Natural killer cell treated with Interleukin-12 subunit alpha and Interleukin-12 subunit beta and Interleukin-15 and Interleukin-18, amount 100 ng/mL, for 72 hours (primary cell): ENCODE results near the gene ATP2B2. TPM values are rescaled to one million over a fixed set of nuclear protein-coding genes. Genes with fewer than 3 reads are reported as not detected.

Source experiments
- ATAC-seq, 2 donors: fragments of 150-1000 bp; cut with Tn5 transposase in 1 of 2; sonication (Bioruptor Pico), chemical (Tn5 transposase) in 1 of 2; 2 replicates each; pipeline ENCODE4 v1.10.0; 2021
- DNase-seq: peaks from one replicate; pipeline ENCODE4 v3.0.0; 2022; ENCODE audit warnings: low spot score
- H3K27ac Mint-ChIP-seq, 2 donors: 1 replicate in 1 of 2; 2 replicates in 1 of 2; pipeline ENCODE4 v1.8.0; 2022; ENCODE audit warnings: mixed read lengths in 2 of 2, mild to moderate bottlenecking in 1 of 2, moderate library complexity in 1 of 2
- H3K27me3 Mint-ChIP-seq, 2 donors: 1 replicate in 1 of 2; 2 replicates in 1 of 2; pipeline ENCODE4 v1.8.0; 2022; ENCODE audit warnings: mixed read lengths in 2 of 2
- H3K36me3 Mint-ChIP-seq: one replicate; pipeline ENCODE4 v1.8.0; 2022; ENCODE audit warnings: mixed read lengths
- H3K4me1 Mint-ChIP-seq, 2 donors: 1 replicate in 1 of 2; 2 replicates in 1 of 2; pipeline ENCODE4 v1.8.0; 2022; ENCODE audit warnings: low read depth in 2 of 2, mixed read lengths in 2 of 2, mild to moderate bottlenecking in 1 of 2
- H3K4me3 Mint-ChIP-seq: one replicate; pipeline ENCODE4 v1.8.0; 2022; ENCODE audit warnings: mixed read lengths
- H3K9me3 Mint-ChIP-seq: 2 replicates; pipeline ENCODE4 v1.8.0; 2022; ENCODE audit warnings: mixed read lengths
- total RNA-seq, 2 donors: library from RNA; stranded (reverse); gene quantifications; one replicate each; pipeline ENCODE4 v1.2.3, GENCODE V29; 2022

Gene ATP2B2
- total RNA-seq, 2 donors from 2014 or later: not detected

DNA sequence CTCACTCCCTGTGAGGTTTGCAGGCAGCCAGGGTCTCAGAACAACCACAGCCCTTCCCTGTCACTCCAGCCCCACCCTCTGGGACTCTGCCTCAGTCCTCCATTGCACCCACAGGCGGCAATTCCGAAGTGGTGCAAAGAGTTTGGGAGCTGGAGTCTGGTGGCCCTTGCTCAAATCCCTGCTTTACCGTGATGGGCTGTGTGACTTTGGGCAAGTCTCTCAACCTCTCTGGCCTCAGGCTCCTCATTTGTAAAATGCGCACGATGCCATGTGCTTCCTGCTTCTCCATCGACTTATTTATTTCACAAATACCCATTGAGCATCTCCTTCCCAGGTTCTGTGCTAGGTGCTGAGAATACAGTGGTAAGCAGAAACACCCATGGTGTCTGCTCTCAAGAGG is 7.3 kb upstream of the ATP2B2 start:
- H3K36me3 Mint-ChIP-seq: no peaks in the 10 kb centered on the region
- H3K27ac Mint-ChIP-seq: no peak overlapping the region
- no peak for DNase-seq
- ATAC-seq: no peak
- H3K9me3 Mint-ChIP-seq: no peaks in the 10 kb centered on the region
- no peak overlapping the region for H3K4me3 Mint-ChIP-seq
- no peaks in the 10 kb centered on the region for H3K4me1 Mint-ChIP-seq
- peaks cover 6 to 12% of the 10 kb centered on the region in 2 donors for H3K27me3 Mint-ChIP-seq

DNA sequence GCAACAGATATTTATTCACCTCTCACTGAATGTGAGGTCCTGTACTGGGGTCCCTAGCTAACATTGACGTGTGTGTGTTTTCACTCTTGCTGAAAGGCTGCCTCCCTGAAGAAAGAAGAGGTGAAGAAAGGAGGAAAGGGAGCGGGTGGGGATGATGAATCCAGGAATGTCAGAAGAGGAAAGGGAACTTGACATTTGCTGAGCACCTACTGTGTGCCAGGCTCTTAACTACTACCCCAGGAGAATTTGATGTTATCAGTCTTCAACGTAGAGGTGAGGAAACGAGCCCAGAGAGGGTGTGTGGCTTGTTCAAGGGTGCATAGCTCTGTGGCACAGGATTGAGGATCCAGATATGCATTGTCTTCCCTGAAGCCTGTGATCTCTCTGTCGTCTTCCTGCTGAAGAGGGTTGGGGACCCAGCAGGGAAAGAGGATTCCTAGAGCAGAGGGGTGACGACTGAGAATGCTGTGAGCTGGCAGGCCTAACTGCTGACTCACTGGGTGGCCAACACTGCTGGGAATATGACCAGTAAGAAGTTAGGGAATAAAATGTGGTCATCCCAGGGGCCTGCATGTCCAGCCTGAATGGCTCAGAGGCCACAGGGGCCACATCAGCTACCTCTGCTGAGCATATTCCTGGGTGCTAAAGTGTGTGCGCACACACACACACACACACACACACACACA is 6.6 kb upstream of the ATP2B2 start:
- no peak for DNase-seq
- H3K36me3 Mint-ChIP-seq: no peaks in the 10 kb centered on the region
- no peaks in the 10 kb centered on the region for H3K4me1 Mint-ChIP-seq
- peaks cover 6 to 12% of the 10 kb centered on the region in 2 donors for H3K27me3 Mint-ChIP-seq
- no peaks in the 10 kb centered on the region for H3K9me3 Mint-ChIP-seq
- H3K4me3 Mint-ChIP-seq: no peak overlapping the region
- no peak overlapping the region for H3K27ac Mint-ChIP-seq
- no peak for ATAC-seq

GRCh38 chr3:10510743-10511432 is 5.5 kb upstream of the ATP2B2 start:
- Mint-ChIP-seq H3K4me3 (no peak overlapping the region), H3K9me3 (no peaks in the 10 kb centered on the region), H3K36me3 (no peaks in the 10 kb centered on the region), H3K27me3 (peaks cover 6 to 8% of the 10 kb centered on the region in 2 donors), H3K4me1 (no peaks in the 10 kb centered on the region), H3K27ac (no peak overlapping the region)
- ATAC-seq (no peak), DNase-seq (no peak)

DNA sequence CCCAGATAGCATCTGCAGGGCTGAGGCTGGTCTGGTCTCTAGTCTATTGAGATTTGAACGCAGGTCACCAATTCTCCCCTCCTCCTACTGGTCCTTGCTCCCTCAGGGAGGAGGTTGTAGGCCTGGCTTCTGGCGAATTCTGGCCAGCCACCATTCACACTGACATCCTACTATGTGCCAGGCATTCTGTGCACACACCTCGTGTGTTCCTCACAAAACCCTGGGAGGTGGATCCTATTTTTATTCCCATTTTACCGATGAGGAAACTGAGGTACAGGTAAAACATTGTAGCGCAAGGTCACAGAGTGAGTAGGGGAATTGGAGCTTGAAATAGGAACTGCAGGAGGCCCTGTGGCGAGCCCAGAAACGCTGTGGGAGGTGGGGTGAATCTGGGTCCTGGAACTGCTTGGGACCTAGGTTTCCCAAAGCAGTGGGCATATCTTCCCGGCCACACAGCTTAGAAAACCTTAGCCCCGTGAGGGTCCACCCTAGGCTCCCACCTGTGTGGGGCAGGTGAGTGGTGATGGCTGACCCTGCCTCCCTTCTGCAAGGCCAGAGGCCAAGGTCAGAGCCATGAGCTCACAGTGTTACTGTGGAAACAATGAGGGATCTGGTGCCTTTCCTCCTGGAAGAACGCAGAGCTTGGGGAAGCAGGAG is 4.8 kb upstream of the ATP2B2 start:
- H3K4me1 Mint-ChIP-seq: no peaks in the 10 kb centered on the region
- H3K9me3 Mint-ChIP-seq: no peaks in the 10 kb centered on the region
- no peak for DNase-seq
- peaks cover 6 to 8% of the 10 kb centered on the region in 2 donors for H3K27me3 Mint-ChIP-seq
- H3K27ac Mint-ChIP-seq: no peak overlapping the region
- ATAC-seq: no peak
- H3K4me3 Mint-ChIP-seq: no peak overlapping the region
- no peaks in the 10 kb centered on the region for H3K36me3 Mint-ChIP-seq

DNA sequence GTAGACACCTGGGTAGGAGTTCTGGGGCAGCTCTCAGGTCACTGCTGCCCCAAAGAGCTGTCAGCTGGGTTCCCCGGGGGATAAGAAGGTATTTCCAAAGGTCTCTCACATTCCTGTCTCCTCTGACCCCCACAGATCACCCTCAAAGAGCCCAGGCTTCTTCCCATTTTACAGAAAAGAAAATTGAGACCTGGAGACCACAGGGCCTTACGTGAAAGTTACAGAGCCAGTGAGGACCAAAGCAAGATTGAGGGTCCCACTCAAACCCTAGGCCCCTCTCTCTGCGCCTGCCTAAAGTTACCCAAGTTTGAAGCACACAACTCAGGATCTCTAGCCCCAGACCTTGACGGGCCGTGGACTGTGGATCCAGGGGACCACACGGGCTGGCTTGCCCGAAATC is 3.9 kb upstream of the ATP2B2 start:
- Mint-ChIP-seq H3K27me3 (peaks cover 6 to 8% of the 10 kb centered on the region in 2 donors), H3K4me1 (no peaks in the 10 kb centered on the region), H3K36me3 (no peaks in the 10 kb centered on the region), H3K27ac (no peak overlapping the region), H3K9me3 (no peaks in the 10 kb centered on the region), H3K4me3 (no peak overlapping the region)
- ATAC-seq: no peak
- DNase-seq: no peak

GRCh38 chr3:10508619-10509260 is 3.4 kb upstream of the ATP2B2 start:
- H3K27me3 Mint-ChIP-seq: peaks cover 10% of the 10 kb centered on the region in 2 donors
- H3K36me3 Mint-ChIP-seq: no peaks in the 10 kb centered on the region
- no peak overlapping the region for H3K4me3 Mint-ChIP-seq
- DNase-seq: no peak
- ATAC-seq: no peak
- H3K4me1 Mint-ChIP-seq: no peaks in the 10 kb centered on the region
- H3K27ac Mint-ChIP-seq: no peak overlapping the region
- no peaks in the 10 kb centered on the region for H3K9me3 Mint-ChIP-seq

DNA sequence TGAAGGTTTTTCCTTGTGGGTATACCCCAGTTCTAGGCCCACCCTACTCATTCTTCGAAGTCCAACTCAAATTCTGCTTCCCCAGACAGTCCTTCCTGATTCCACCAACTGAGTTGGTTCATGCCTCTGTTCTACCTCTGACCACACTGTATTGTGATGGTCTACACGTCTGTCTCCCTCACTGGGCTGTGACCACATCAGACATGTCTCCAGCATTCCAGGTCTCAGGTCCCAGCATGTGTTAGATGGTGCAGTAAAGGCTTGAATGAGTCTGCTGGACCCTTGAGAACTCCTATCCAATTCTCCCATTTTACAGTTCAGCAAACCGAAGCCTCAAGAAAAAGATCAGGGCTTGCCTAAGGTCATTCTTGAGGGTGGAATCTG is 2.8 kb upstream of the ATP2B2 start:
- no peak overlapping the region for H3K4me3 Mint-ChIP-seq
- H3K27ac Mint-ChIP-seq: no peak overlapping the region
- DNase-seq: no peak

GRCh38 chr3:10507331-10507730 is 1.9 kb upstream of the ATP2B2 start:
- Mint-ChIP-seq H3K9me3 (no peaks in the 10 kb centered on the region), H3K27me3 (peaks cover 10 to 12% of the 10 kb centered on the region in 2 donors), H3K27ac (no peak overlapping the region), H3K4me1 (no peaks in the 10 kb centered on the region), H3K4me3 (no peak overlapping the region), H3K36me3 (no peaks in the 10 kb centered on the region)
- ATAC-seq (no peak), DNase-seq (no peak)

More for the DNA sequence above, 2.8 kb upstream of the ATP2B2 start:
- H3K9me3 Mint-ChIP-seq: no peaks in the 10 kb centered on the region
- H3K27me3 Mint-ChIP-seq: peaks cover 10 to 12% of the 10 kb centered on the region in 2 donors
- H3K36me3 Mint-ChIP-seq: no peaks in the 10 kb centered on the region
- no peaks in the 10 kb centered on the region for H3K4me1 Mint-ChIP-seq
- no peak for ATAC-seq

GRCh38 chr3:10506696-10507095 is 1.3 kb upstream of the ATP2B2 start:
- Mint-ChIP-seq H3K4me3 (no peak overlapping the region), H3K9me3 (no peaks in the 10 kb centered on the region), H3K27me3 (peaks cover 10 to 12% of the 10 kb centered on the region in 2 donors), H3K27ac (no peak overlapping the region), H3K4me1 (no peaks in the 10 kb centered on the region), H3K36me3 (no peaks in the 10 kb centered on the region)
- no peak for ATAC-seq
- no peak for DNase-seq

GRCh38 chr3:10505791-10506585 is 602 bp upstream of the ATP2B2 start:
- ATAC-seq: no peak
- Mint-ChIP-seq H3K4me3 (no peak overlapping the region), H3K9me3 (no peaks in the 10 kb centered on the region), H3K27me3 (peaks cover 10 to 12% of the 10 kb centered on the region in 2 donors), H3K27ac (no peak overlapping the region), H3K4me1 (no peaks in the 10 kb centered on the region), H3K36me3 (no peaks in the 10 kb centered on the region)
- DNase-seq: no peak

DNA sequence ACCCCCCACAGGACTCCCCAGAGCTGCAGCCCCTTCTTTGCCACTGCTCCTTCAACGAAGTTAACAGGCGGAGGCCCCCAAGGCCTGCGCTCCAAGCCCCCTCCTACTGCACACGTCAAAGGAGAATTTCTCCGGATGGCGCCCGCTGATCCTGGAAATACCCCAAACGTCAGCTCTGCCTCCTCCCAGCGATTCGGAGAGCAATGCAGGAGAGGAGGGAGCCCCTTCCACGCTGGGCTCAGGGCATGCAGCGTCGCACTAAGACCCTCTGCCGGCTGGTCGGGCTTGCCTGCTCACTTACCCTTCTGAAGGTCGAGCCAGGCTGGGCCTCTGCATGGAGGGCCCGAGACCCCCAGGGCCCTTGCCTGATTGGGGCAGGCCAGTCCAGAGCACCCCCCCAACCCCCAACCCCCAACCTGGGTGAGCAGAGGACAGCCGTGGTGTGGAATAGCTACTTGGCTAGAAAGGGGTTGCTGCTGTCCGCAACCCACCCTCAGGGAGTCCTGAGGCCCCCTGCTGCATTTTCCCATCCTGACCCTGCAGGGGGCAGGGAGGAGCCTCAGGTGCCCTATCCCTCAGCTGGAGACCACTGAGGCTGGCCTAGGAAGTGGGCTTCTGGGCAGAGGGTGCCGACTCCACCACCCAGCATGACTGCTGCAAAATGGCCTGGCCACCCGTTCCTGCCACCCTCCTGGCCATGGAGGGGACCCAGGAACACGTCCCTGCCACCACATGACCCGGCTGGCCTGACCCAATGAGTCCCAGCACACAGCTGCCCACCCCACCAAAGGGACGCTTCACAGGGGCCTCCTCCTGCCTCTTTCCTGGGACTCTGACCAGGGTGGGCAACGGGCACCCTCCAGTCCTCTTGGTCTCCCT is 976 bp downstream of the ATP2B2 start:
- Mint-ChIP-seq H3K36me3 (no peaks in the 10 kb centered on the region), H3K9me3 (no peaks in the 10 kb centered on the region), H3K4me1 (no peaks in the 10 kb centered on the region), H3K4me3 (no peak overlapping the region), H3K27me3 (peaks cover 12 to 13% of the 10 kb centered on the region in 2 donors), H3K27ac (no peak overlapping the region)
- no peak for DNase-seq
- ATAC-seq: no peak

DNA sequence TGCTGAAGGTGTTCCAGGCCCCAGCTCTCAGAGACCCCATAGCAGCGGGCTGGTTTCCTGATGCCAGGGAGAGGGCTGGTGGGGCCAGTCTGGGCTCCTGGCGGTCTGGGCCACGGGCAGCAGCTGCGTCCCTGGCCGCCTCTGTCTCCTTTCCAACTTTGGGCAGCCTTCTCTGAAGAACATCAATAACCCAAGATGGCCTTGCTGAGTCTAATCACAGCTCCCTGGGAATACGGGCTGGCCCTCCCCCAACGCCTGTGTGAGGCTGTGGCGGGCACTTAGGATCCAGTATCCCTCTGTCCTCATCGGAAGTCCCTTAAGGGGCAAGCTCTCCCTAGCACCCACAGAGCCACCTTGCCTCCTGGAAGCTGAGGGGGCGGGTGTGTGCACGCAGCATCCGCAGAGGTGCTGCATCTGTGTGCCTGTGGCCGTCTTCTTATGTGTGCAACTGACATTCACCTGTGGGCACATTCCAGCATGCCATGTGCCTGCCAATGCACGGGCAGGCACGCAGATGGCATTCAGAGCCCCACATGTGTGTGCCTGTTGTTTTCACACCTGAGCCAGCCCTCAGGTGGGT is 2.1 kb downstream of the ATP2B2 start:
- no peak overlapping the region for H3K4me3 Mint-ChIP-seq
- no peaks in the 10 kb centered on the region for H3K36me3 Mint-ChIP-seq
- H3K27ac Mint-ChIP-seq: no peak overlapping the region
- ATAC-seq (no peak), DNase-seq (no peak)
- H3K9me3 Mint-ChIP-seq: no peaks in the 10 kb centered on the region
- H3K27me3 Mint-ChIP-seq: peaks cover 8 to 14% of the 10 kb centered on the region in 2 donors
- no peaks in the 10 kb centered on the region for H3K4me1 Mint-ChIP-seq
